NCI-H1417 treated with DMSO at 0.1 percent for 48 hours (cell line): ENCODE measurements around the gene SEC24D.
"Not testable (repeated sequence)": the region's sequence is repeated elsewhere in the genome, so short reads cannot be mapped to it uniquely, and the experiment has no call there.

ENCODE experiments used
- DNase-seq: peaks from one replicate; lab custom pipeline; 2025; lab: John Stamatoyannopoulos, UW

The SEC24D gene

GRCh38 chr4:118810991-118811764, 24.7 kb downstream of the SEC24D start:
- no peak for DNase-seq

GRCh38 chr4:118807659-118808058, 28.3 kb downstream of the SEC24D start:
- DNase-seq: no peak

- no peak for DNase-seq
Measured at GRCh38 chr4:118803253-118803652, 32.7 kb downstream of the SEC24D start.

GRCh38 chr4:118801895-118802575, 33.9 kb downstream of the SEC24D start:
- no peak for DNase-seq

DNA sequence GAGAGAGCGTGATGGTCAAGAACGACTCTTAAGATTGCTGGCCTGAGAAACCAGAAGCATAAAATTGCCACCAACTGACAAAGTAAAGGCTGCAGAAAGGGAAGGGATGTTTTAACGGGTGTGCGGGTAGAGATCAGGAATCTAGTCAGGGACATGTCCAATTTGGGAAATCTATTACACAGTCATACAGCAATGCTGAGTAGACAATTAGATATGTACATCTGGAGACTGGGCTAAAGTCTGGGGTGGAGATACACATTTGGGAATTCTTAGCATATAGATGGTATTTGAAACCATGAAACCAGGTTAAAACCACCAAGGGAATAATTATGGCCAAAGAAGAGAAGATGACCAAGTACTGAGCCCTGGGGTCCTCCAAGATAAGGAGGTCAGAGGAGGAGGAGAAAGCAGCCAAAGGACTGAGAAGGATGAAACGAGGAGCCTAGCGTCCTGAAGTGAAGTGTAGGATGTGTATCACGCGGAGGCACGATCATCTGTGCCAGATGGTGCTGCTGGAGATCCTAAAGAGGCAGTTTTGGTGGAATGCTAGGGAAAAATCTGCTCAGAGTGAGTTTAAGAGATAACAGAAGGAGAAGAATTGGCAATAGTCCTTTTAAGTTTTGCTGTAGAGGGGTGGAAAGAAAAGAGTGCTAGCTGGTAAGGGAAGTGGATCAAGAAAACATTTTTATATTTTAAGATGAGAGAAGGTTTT, 36.5 kb downstream of the SEC24D start:
- no peak for DNase-seq

- no peak for DNase-seq
Measured at GRCh38 chr4:118798658-118799057, 37.3 kb downstream of the SEC24D start.

DNA sequence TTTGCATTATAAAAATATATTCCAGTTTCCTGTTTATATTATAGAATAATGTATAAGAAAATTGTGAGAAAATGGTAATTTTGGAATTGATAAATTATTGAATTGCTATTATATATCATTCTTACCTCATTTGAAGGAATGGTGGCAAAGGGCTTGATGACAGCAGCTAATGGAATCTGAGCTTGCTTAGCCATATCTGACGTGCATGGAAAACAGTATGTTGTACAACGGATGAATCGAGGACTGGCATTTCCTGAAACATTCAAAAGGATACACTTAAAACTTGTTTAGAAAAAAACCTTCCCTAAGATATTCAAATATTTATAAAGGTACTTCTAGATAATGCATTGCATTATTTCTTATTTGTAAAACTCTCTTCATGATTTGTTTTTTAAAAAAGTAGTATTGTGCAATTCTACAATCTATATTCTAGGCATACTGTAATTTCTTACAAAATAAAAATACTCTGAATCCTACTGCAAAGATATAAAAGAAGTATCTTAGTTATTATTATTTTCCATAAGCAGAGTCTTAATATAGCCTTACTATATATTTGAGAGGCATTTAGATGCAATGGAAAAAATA, 38.3 kb downstream of the SEC24D start:
- DNase-seq: no peak

- DNase-seq: not testable (repeated sequence)
Measured at GRCh38 chr4:118791690-118792446, 44.1 kb downstream of the SEC24D start.

DNA sequence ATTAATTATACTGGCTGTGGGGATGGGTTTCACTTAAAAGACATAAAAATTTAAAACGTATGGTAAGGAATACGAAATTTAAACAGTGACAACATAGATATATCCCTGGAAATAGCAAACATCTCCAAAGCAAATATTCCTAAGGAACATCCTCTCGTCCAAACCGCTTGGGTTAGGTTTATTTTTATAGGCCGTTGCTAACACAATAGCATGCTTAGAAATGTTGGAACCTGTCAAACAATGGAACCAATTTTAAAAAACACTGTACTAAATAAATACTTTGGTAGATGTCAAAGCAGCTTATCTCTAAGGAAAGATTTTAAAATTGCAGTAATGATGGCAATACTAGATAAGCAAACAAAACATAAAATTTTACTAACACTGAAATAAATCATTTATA, 45.4 kb downstream of the SEC24D start:
- no peak for DNase-seq

DNA sequence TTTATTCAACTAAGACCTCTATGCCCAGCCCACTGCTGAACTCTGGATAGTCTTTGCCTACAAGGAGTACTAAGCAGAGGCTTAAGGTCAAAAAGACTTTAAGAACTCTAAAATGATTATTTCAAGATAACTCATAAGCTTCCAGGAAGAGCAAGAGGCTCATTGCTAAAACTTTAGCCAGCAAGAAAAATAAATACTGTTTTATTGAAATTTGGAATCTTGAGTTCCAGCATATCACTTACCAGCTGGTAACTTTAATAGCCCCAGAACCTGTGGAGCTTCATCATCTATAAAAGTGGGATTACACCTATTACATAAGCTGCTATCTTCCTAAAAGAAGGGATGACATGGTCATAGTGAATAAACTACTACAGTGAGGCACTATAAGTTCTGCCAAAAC, 47.0 kb downstream of the SEC24D start:
- DNase-seq: no peak

DNA sequence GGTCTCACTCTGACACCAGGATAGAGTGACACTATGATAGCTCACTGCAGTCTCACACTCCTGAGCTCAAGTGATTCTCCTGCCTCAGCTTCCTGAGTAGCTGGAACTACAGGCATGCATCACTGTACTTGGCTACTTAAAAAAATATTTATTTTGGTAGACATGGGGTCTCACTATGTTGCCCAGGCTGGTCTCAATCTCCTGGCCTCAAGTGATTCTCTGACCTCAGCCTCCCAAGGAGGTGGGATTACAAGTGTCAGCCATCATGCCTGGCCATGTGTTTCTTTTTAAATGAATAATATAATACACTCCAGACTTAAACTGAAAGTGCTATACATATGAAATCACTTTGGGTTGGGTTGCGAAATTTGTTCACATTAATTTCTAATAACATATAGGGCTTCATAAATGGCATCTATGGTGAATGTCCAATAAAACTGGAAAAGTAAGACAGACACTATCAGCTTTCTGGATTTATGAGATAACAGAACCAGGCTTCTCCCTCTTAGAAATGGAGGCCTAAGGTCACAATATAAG, 48.0 kb downstream of the SEC24D start:
- DNase-seq: no peak

- no peak for DNase-seq
Measured at GRCh38 chr4:118784776-118785175, 51.1 kb downstream of the SEC24D start.

DNA sequence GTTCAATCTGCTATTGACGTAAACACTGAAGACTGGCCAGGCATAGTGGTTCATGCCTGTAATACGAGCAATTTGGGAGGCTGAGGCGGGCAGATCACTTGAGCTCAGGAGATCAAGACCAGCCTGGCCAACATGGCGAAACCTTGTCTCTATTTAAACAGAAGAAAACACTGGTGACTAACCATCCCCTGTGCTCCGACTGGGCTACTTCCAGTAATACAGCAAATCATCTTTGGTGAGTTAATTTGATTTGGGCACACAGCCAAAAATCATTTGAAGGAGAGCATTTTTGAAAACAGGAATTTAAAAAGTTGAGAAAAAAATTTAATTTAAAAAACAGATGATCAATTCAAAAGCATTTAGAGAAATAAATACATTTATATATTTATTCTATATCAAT, 52.0 kb downstream of the SEC24D start:
- DNase-seq: no peak

DNA sequence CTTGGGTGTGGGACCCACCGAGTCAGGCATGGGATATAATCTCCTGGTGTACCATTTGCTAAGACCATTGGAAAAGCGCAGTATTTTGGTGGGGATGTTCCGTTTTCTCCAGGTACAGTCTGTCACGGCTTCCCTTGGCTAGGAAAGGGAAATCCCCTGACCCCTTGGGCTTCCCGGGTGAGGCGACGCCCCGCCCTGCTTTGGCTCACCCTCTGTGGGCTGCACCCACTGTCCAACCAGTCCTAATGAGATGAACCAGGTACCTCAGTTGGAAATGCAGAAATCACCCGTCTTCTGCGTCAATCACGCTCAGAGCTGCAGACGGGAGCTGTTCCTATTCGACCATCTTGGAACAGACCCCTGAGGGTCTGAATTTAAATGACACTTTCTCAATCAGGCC, 53.0 kb downstream of the SEC24D start:
- not testable (repeated sequence) for DNase-seq

DNA sequence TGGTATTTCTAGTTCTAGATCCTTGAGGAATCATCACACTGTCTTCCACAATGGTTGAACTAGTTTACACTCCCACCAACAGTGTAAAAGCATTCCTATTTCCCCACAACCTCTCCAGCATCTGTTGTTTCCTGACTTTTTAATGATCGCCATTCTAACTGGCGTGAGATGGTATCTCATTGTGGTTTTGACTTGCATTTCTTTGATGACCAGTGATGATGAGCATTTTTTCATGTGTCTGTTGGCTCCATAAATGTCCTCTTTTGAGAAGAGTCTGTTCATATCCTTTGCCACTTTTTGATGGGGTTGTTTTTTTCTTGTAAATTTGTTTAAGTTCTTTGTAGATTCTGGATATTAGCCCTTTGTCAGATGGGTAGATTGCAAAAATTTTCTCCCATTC, 58.3 kb downstream of the SEC24D start:
- DNase-seq: not testable (repeated sequence)

DNA sequence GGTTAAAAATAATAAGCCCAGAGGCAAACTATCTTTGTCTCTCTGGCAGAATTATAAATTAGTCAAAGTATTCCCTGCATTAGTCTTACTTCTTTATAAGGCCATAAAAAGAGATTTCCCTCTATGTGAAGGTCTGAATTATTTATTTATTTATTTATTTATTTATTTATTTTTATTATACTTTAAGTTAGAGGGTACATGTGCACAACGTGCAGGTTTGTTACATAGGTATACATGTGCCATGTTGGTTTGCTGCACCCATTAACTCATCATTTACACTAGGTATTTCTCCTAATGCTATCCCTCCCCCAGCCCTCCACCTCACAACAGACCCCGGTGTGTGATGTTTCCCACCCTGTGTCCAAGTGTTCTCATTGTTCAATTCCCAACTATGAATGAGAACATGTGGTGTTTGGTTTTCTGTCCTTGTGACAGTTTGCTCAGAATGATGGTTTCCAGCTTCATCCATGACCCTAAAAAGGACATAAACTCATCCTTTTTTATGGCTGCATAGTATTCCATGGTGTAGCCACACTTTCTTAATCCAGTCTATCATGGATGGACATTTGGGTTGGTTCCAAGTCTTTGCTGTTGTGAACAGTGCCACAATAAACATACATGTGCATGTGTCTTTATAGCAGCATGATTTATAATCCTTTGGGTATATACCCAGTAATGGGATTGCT, 58.8 kb downstream of the SEC24D start:
- DNase-seq: not testable (repeated sequence)

DNA sequence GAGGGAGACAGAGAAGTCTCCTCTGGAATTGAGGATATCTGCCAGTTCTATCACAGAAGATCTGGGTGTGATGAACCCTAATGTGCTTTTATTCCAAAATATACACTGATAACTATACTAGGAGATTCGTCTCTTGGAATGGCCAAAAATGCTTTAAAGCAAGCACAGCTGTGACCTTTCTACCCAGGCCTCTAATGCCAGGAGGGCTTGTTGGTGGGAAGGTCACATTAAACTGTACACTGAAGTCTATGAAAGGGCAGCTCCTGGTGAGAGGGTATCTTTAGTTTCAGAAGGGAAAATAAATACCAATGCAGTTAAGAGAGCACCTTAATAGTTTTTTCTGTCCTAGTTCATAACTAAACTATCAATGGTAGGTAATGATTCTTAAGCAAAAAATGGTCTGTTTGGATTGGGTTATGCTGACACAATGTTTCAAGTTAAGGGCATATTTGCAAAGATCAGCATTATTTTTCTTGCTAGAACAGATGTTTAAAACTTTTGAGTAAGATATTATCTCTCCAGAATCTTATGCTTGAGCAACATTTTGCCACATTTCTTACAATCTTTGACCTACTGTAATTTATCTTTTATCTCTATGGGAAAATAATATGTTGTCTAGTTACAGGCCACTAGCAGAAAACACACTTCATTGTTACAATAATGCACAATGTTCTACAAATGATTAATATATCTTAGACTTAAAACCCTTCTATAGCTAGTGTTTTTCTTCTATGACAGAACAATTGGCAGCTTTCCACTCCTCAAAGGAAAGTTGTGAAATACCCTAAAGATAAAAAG, 59.6 kb downstream of the SEC24D start:
- no peak for DNase-seq

GRCh38 chr4:118775405-118775804, 60.5 kb downstream of the SEC24D start:
- no peak for DNase-seq

DNA sequence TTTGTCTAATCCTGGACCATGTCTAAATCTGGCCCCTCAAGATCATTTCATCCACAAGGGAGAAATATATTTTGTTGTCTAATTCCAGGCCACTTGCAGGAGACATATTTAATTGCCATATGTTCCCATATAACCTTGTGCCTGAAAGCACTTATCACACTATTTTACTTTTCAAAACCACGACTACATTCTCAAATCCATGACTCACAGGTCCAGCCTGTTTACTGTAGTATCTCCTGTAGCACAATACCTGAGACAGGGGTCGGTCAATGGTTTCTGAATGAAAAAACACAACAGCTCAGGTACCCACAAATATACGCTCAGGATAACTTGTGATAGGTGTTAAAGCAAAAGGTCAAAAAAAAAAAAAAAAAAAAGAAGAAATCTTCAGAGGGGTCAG, 60.9 kb downstream of the SEC24D start:
- DNase-seq: no peak

DNA sequence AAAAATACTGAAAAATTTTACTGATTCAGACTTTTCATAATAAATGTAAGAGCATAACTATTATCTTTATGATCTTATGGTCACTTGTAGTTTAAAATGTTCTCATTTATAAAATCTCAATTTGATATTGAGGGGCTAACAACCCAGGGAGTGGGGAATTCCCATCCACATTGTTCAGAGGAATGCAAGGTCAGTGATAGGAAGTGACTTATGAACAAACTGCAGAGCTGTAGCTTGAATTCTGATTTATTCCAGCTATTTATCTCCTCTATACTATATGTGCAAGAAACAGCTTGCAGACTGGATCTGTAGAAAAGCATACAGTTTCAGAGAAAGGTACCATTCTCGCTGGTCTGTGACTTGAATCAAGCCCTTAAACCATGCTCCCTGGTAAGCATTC, 61.6 kb downstream of the SEC24D start:
- no peak for DNase-seq
